ENCODE data around the gene DRC7.
"Not testable (repeated sequence)": the region's sequence is repeated elsewhere in the genome, so short reads cannot be mapped to it uniquely, and the experiment has no call there.

Gene DRC7

DNA sequence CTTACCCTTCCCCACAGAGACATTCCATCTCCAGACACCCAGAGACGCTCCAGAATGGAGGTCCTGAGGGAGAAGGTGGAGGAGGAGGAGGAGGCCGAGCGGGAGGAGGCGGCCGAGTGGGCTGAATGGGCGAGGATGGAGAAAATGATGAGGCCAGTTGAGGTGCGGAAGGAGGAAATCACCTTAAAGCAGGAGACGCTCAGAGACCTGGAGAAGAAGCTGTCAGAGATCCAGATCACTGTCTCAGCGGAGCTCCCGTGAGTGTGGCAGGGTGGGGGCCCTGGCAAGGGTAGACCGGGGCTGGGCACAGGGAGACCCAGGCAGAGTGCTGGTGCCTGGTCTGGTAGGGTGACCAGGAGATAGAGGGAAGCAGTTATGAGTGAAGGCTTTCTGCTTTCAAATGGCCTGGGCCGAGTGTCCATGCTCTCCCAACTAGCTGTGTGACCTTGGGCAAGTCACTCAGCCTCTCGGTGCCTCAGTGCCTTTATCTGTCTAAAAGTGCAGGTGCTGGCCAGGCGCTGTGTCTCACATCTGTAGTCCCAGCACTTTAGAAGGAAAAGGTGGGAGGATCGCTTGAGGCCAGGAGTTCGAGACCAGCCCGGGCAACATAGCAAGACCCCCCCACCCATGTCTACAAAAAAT, 3.4 kb downstream of the DRC7 start:
- no peak for DNase-seq

- DNase-seq, result no peak
Observed at GRCh38 chr16:57698812-57699405, 4.3 kb downstream of the DRC7 start.

GRCh38 chr16:57699481-57699880, 4.9 kb downstream of the DRC7 start:
- no peak for DNase-seq

- no peak for DNase-seq
Observed at GRCh38 chr16:57699899-57700298, 5.3 kb downstream of the DRC7 start.

GRCh38 chr16:57700781-57701551, 6.4 kb downstream of the DRC7 start:
- DNase-seq, result no peak

DNA sequence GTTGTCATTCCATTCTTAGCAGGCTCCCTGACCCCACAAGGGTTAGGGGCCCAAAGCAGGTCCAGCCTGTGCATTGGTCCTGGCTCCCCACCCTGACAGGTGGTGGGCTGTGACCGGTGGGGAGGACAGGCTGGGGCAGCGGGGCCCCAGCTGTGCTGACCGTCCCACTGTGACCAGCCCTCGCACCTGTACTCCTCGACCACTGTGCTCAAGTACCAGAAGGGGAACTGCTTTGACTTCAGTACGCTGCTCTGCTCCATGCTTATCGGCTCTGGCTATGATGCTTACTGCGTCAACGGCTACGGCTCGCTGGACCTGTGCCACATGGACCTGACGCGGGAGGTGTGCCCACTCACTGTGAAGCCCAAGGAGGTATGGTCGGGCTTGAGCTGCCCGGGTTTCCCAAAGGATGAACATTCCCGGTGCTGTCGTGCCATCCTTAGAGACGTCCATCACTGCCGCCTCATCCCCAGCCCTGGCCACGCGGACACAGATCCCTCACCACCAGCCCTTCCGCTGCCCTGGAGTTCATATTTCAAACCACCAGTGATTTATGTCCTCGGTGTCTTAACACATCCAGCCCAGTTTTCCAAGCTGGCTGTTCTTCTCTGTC, 7.3 kb downstream of the DRC7 start:
- no peak for DNase-seq

- no peak for DNase-seq
Observed at GRCh38 chr16:57703416-57704010, 8.9 kb downstream of the DRC7 start.

GRCh38 chr16:57704011-57704904, 9.7 kb downstream of the DRC7 start:
- no peak for DNase-seq

DNA sequence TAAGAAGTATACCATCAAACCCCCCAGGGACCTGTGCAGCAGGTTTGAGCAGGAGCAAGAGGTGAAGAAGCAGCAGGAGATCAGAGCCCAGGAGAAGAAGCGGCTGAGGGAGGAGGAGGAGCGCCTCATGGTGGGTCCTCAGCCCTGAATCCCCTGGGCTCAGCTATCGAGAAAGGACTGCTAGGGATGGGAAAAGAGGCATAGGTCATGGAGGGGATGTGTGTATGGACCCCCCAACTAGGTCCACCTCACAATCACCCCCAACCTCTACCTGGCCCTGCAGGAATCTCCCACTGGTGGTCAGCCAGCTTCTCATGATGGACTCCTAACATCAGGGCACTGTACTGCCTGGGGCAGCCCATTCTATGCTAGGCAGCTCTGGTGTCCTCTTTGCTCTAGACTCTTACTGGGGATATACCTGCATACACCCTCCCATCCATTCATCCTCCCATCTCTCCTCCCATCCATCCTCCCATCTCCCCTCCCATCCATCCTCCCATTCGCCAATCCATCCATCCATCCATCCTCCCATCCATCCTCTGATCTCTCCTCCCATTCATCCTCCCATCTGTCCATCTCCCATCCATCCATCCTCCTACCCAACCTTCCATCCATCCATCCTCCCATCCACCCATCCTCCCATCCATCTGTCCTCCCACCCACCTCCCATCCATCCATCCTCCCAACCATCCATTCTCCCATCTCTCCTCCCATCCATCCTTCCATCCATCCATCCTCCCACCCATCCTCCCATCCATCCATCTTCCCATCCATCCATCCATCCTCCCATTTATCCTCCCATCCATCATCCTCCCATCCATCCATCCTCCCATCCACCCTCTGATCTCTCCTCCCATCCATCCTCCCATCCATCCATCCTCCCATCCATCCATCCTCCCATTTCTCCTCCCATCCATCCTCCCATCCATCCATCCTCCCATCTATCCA, 10.6 kb downstream of the DRC7 start:
- DNase-seq, result no peak

DNA sequence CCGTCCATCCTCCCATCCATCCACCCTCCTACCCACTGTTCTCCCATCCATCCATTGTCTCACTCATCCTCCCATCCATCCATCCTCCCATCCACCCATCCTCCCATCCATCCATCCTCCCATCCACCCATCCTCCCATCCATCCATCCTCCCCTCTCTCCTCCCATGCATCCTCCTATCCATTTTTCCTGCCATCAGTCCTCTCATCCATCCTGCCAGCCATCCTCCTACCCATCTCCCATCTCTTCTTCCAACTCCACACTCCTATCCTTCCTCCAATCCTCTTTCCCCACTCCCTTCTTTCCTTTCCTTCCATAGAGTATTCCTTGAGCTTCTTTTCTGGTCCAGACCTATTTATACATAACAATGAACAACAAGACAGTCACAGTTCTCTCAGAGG, 12.1 kb downstream of the DRC7 start:
- DNase-seq, result no peak

DNA sequence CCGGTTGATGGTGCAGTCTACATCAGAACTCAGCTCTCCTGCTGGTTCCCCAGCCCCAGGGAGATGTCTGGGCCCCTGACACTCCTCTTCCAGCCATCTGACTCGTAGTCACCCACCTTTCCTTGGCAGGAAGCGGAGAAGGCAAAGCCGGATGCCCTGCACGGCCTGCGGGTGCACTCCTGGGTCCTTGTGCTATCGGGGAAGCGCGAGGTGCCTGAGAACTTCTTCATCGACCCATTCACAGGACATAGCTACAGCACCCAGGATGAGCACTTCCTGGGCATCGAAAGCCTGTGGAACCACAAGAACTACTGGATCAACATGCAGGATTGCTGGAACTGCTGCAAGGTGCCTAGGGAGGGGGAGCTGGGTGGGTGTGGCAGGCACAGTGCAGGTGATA, 12.7 kb downstream of the DRC7 start:
- no peak for DNase-seq

- DNase-seq, result no peak
Observed at GRCh38 chr16:57708168-57708567, 13.6 kb downstream of the DRC7 start.

- no peak for DNase-seq
Observed at GRCh38 chr16:57709663-57710062, 15.1 kb downstream of the DRC7 start.

- no peak for DNase-seq
Observed at GRCh38 chr16:57711346-57711745, 16.7 kb downstream of the DRC7 start.

GRCh38 chr16:57711993-57712392, 17.4 kb downstream of the DRC7 start:
- no peak for DNase-seq

- not testable (repeated sequence) for DNase-seq
Observed at GRCh38 chr16:57712569-57712968, 18.0 kb downstream of the DRC7 start.

DNA sequence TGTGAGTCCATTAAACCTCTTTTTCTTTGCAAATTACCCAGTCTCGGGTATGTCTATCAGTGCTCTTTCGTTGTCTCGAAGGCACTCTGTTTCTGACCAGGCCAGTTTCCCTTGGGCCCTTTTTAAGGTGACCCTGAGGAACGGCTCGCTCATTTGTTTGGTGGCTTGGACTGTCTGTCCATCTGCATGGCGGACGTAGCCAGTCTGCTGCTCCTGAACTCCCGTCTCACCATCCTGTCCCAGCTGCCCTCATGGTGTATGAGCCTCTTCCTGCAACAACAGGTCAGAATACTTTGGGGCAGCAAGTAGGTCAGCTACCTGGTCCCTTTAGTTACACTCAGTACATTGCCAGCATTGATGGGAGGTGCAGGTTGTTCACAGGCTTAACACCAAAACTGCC, 19.0 kb downstream of the DRC7 start:
- DNase-seq, result no peak

DNA sequence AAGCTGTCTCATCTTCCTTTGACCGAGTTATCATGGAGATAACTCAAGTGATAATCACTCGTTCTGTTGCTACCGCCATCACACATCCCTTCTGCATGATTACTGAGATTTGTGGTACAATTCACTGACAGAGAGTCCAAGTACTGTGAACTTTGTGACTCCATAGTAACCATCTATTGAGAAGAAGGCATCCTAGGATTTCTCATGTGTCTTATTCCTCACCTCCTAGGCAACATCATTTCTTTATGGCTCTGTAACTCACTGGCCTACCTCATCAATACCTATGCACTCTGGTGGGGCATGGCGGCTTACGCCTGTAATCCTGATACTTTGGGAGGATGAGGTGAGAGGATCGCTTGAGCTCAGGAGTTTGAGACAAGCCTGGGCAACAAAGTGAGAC, 19.4 kb downstream of the DRC7 start:
- DNase-seq, result no peak

DNA sequence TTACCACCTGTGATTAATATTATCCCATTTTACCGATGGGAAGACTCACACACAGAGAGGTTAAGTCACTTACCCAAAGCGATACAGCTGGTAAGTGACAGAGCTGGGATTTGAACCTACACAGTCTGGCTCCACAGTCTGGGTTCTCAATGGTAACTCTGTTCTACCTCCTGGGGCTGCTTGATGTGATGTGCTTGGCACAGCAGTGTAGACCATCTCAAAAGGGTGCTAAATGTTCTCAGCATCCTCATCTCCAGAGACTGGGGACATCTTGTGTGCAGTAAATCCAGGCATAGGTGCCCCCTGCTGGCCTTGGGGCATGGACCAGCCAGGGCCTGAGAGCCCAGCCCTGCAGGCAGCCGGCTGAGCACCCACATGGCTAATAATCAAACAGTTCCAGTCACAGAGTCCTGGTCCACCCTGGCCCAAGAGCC, 25.6 kb downstream of the DRC7 start:
- no peak for DNase-seq

GRCh38 chr16:57721356-57722209, 27.0 kb downstream of the DRC7 start:
- no peak for DNase-seq

Data from SHP77 treated with DMSO at 0.1 percent for 48 hours (cell line).